ENCODE results near the gene AGPAT1. TPM values are rescaled to one million over a fixed set of nuclear protein-coding genes. Genes with fewer than 3 reads are reported as not detected.

The AGPAT1 gene
- total and polyA plus RNA-seq, 2 of the 8 experiments (the other 6 are each of a cell fraction or from before 2014, with no cell fraction given): 96.0 to 222 TPM

- POLR2A ChIA-PET (ENCODE audit: partially characterized antibody): interaction anchor here (0.6 to 13.3 kb wide), 8 partner anchors 10 to 54 kb away, joined by 3 to 194 read pairs (median 4); partner anchors contain the start of genes AGPAT1, PRRT1 and RNF5
- no peaks in the 10 kb centered on the region for H3K9me3 ChIP-seq (ENCODE audit: insufficient read depth in 2 of 2, low read depth in 1 of 2, low read length in 1 of 2)
- TF ChIP-seq SAP30 (IDR thresholded peaks at IDR 0.05; ENCODE audit: insufficient read depth, insufficient replicate concordance, low read length) (no peak), SIX5 (IDR thresholded peaks at IDR 0.05; ENCODE audit: low read depth, low read length) (no peak), CTCF (IDR thresholded peaks at IDR 0.05; ENCODE audit: control extremely low read depth in 1 of 3, insufficient read depth in 1 of 3, low read depth in 1 of 3, low read length in 3 of 3) (no peak), SP2 (IDR thresholded peaks at IDR 0.05; ENCODE audit: low read length) (no peak), KDM4A (IDR thresholded peaks at IDR 0.05; ENCODE audit: low read depth, low read length, severe bottlenecking) (no peak), HDAC2 (IDR thresholded peaks at IDR 0.05; ENCODE audit: borderline replicate concordance in 1 of 2, low read depth in 2 of 2, low read length in 2 of 2) (no peak), CHD1 (IDR thresholded peaks at IDR 0.05; ENCODE audit: low read depth, low read length) (no peak)
Measured at GRCh38 chr6:32189742-32190053, 13.8 kb upstream of the AGPAT1 start.

More at GRCh38 chr6:32189742-32190053, 13.8 kb upstream of the AGPAT1 start:
- Histone ChIP-seq H3K4me1 (replicated peaks in 1 of 4; ENCODE audit: control insufficient read depth in 3 of 4, insufficient read depth in 4 of 4, low read length in 3 of 4) (peaks cover 3 to 31% (median 16%) of the 10 kb centered on the region in 4 experiments), H3K4me2 (ENCODE audit: insufficient read depth in 1 of 2, low read depth in 2 of 2, low read length in 2 of 2) (peak overlapping the region; percentile 81 to 90), H2AK5ac (ENCODE audit: low read depth, low read length) (no peak overlapping the region), H3K23ac (ENCODE audit: insufficient read length) (no peak overlapping the region), H2BK5ac (ENCODE audit: low read depth, low read length) (no peak overlapping the region), H2AFZ (ENCODE audit: low read length) (no peak overlapping the region), H4K20me1 (replicated peaks in 1 of 2; ENCODE audit: control insufficient read depth in 1 of 2, insufficient read depth in 2 of 2, low read length in 2 of 2) (peaks cover 0 to 3% of the 10 kb centered on the region in 2 experiments), H4K8ac (ENCODE audit: extremely low read depth, insufficient read depth, low read length) (no peak overlapping the region; the same call in 1 of the 2 replicates), H2BK15ac (ENCODE audit: low read length) (no peak overlapping the region), H3K14ac (ENCODE audit: insufficient read length) (no peak overlapping the region), H3K79me2 (ENCODE audit: control insufficient read depth in 1 of 2, insufficient read depth in 2 of 2, low read length in 2 of 2) (peaks cover 0 to 13% of the 10 kb centered on the region in 2 experiments; a peak in 2 of 4 replicates), H3K4me3 (ENCODE audit: extremely low read depth in 1 of 4, insufficient read depth in 2 of 4, low read depth in 3 of 4, low read length in 4 of 4) (peak overlapping the region; percentile 30 to 87 (median 64)), H4K5ac (ENCODE audit: insufficient read length, low read depth, low read length) (no peak overlapping the region), H3K18ac (ENCODE audit: extremely low read depth, low read length) (no peak overlapping the region), H3K9ac (replicated peaks in 1 of 4; ENCODE audit: extremely low read depth in 1 of 4, low read depth in 3 of 4, low read length in 3 of 4) (peak overlapping the region in 3 of 4 experiments; percentile 20 to 80 (median 44); a peak in 3 of 7 replicates), H2BK120ac (replicated peaks; ENCODE audit: low read depth, low read length) (no peak overlapping the region), H3K36me3 (ENCODE audit: control insufficient read depth in 2 of 4, insufficient read depth in 4 of 4, low read length in 3 of 4) (peaks cover 2 to 18% (median 14%) of the 10 kb centered on the region in 4 experiments; a peak in 7 of 8 replicates), H2BK20ac (ENCODE audit: low read length) (no peak overlapping the region), H3K79me1 (ENCODE audit: low read depth, low read length) (peaks cover 2% of the 10 kb centered on the region; the same call in 1 of the 2 replicates), H3K23me2 (ENCODE audit: low read depth, low read length) (peaks cover 5% of the 10 kb centered on the region), H4K91ac (replicated peaks; ENCODE audit: insufficient read length, low read length) (no peak overlapping the region), H2BK12ac (ENCODE audit: low read depth, low read length) (no peak overlapping the region), H3K56ac (replicated peaks; ENCODE audit: insufficient read length, low read depth, low read length) (no peak overlapping the region), H3K27me3 (replicated peaks in 1 of 4; ENCODE audit: control insufficient read depth in 3 of 4, extremely low read depth in 1 of 4, insufficient read depth in 3 of 4, low read length in 3 of 4) (no peaks in the 10 kb centered on the region), H3K27ac (ENCODE audit: low read depth, low read length) (no peak overlapping the region; the same call in 1 of the 2 replicates), H3K4ac (replicated peaks; ENCODE audit: insufficient read length, low read depth, low read length) (no peak overlapping the region)
- no peak for DNase-seq (ENCODE audit: low read depth in 1 of 2, low spot score in 2 of 2)
- WGBS, 2 experiments (ENCODE audit: extremely low coverage in 1 of 2, insufficient coverage in 1 of 2, insufficient read length in 1 of 2, insufficient replicate concordance in 2 of 2, low coverage in 1 of 2, low lambda C conversion rate in 2 of 2, missing lambda C conversion rate in 1 of 2): no CpG with 5 or more reads among the region's 23 CpGs
- CTCF ChIA-PET (ENCODE audit: partially characterized antibody): interaction anchor here (0.6 to 2.5 kb wide), 9 partner anchors 8 to 98 kb away, joined by 3 to 12 read pairs (median 5); partner anchors contain the start of genes AGPAT1 and RNF5
- FAIRE-seq: no peak
